MM.1S (cell line): Measurements from ENCODE around the gene ZNF263.
A peak's percentile ranks its signal among the peaks of the same experiment; 100 is the strongest.

Experiments used
- DNase-seq: peaks from one replicate; pipeline ENCODE4 v3.0.0-alpha.2; 2015
- H2AFZ ChIP-seq: fragments of 300-600 bp; sonication (generic); 2 replicates; pipeline ENCODE4 v1.6.0; 2016; ENCODE audit warnings: antibody characterized with exemption, low read length
- H3F3A ChIP-seq: fragments of 300-600 bp; sonication (generic); 2 replicates; pipeline ENCODE4 v1.6.1; 2016; ENCODE audit warnings: mild to moderate bottlenecking, antibody characterized with exemption, low read length, moderate library complexity, mixed read lengths; ENCODE audit not compliant: insufficient read depth
- H3K27ac ChIP-seq: fragments of 300-600 bp; sonication (generic); 2 replicates; pipeline ENCODE4 v1.5.1; 2016; ENCODE audit warnings: mild to moderate bottlenecking, low read length
- H3K27me3 ChIP-seq: fragments of 300-600 bp; sonication (generic); replicated peaks from 2 replicates; pipeline ENCODE4 v1.6.0; 2016; ENCODE audit warnings: low read length; ENCODE audit not compliant: insufficient read depth
- H3K36me3 ChIP-seq: fragments of 300-600 bp; sonication (generic); replicated peaks from 2 replicates; pipeline ENCODE4 v1.6.1; 2016; ENCODE audit warnings: mild to moderate bottlenecking, low read length, mixed read lengths; ENCODE audit not compliant: insufficient read depth
- H3K4me1 ChIP-seq: fragments of 300-600 bp; sonication (generic); 2 replicates; pipeline ENCODE4 v1.6.1; 2016; ENCODE audit warnings: low read length, mixed read lengths
- H3K4me2 ChIP-seq: fragments of 300-600 bp; sonication (generic); 2 replicates; pipeline ENCODE4 v1.6.0; 2016; ENCODE audit warnings: low read depth, low read length
- H3K4me3 ChIP-seq: fragments of 300-600 bp; sonication (generic); 2 replicates; pipeline ENCODE4 v1.5.1; 2016; ENCODE audit warnings: low read length, mixed read lengths
- H3K79me2 ChIP-seq: fragments of 300-600 bp; sonication (generic); 2 replicates; pipeline ENCODE4 v1.6.1; 2016; ENCODE audit warnings: mixed run types, low read length, mixed read lengths
- H3K9ac ChIP-seq: fragments of 300-600 bp; sonication (generic); 2 replicates; pipeline ENCODE4 v1.6.1; 2016; ENCODE audit warnings: low read length, mixed read lengths
- H3K9me2 ChIP-seq: fragments of 300-600 bp; sonication (generic); replicated peaks from 2 replicates; pipeline ENCODE4 v1.6.1; 2016; ENCODE audit warnings: mild to moderate bottlenecking, low read length, mixed read lengths; ENCODE audit not compliant: insufficient read depth
- H3K9me3 ChIP-seq: fragments of 300-600 bp; sonication (generic); replicated peaks from 2 replicates; pipeline ENCODE4 v1.6.1; 2016; ENCODE audit warnings: mild to moderate bottlenecking, low read length, mixed read lengths; ENCODE audit not compliant: insufficient read depth
- H4K20me1 ChIP-seq: fragments of 300-600 bp; sonication (generic); 2 replicates; pipeline ENCODE4 v1.6.1; 2016; ENCODE audit warnings: mild to moderate bottlenecking, low read length, moderate library complexity, mixed read lengths; ENCODE audit not compliant: insufficient read depth
- CTCF ChIP-seq: fragments of 300-600 bp; sonication (generic); IDR thresholded peaks from 2 replicates; pipeline ENCODE4 v1.5.1; 2016; ENCODE audit warnings: antibody characterized with exemption, low read length, mixed read lengths
- EZH2 ChIP-seq: fragments of 300-600 bp; sonication (generic); optimal IDR thresholded peaks from 2 replicates; pipeline ENCODE3; 2017; ENCODE audit warnings: low read depth, mild to moderate bottlenecking, antibody characterized with exemption, low read length, mixed read lengths
- EZH2phosphoT487 ChIP-seq: fragments of 300-600 bp; sonication (generic); IDR thresholded peaks from 2 replicates; pipeline ENCODE4 v1.6.1; 2018; ENCODE audit warnings: antibody characterized with exemption, low read length

ZNF263 gene

GRCh38 chr16:3259836-3260235 is 23.5 kb upstream of the ZNF263 start:
- H3K9me2 ChIP-seq = no peaks in the 10 kb centered on the region
- no peaks in the 10 kb centered on the region for H3K79me2 ChIP-seq
- 0 out of 2 replicates have a peak, but pooled peaks cover 2% of the 10 kb centered on the region for H3K4me1 ChIP-seq
- peaks cover 10% of the 10 kb centered on the region for H3F3A ChIP-seq
- no peak overlapping the region for H3K27ac ChIP-seq
- no peak overlapping the region for H2AFZ ChIP-seq
- H3K9ac ChIP-seq = no peak overlapping the region
- no peaks in the 10 kb centered on the region for H3K36me3 ChIP-seq
- H3K4me3 ChIP-seq = no peak overlapping the region
- H3K9me3 ChIP-seq = no peaks in the 10 kb centered on the region
- H3K4me2 ChIP-seq = peak overlapping the region; percentile 23; the same call in 1 of the 2 replicates
- DNase-seq = no peak
- TF ChIP-seq EZH2 = no peak
- no peak for TF ChIP-seq EZH2phosphoT487
- no peak for TF ChIP-seq CTCF
- peaks cover 40% of the 10 kb centered on the region for H3K27me3 ChIP-seq
- no peaks in the 10 kb centered on the region for H4K20me1 ChIP-seq

GRCh38 chr16:3262517-3262916 is 20.8 kb upstream of the ZNF263 start:
- H3K4me3 ChIP-seq = no peak overlapping the region
- no peak overlapping the region for H3K9ac ChIP-seq
- no peak overlapping the region for H2AFZ ChIP-seq
- no peaks in the 10 kb centered on the region for H3K36me3 ChIP-seq
- no peak overlapping the region for H3K4me2 ChIP-seq
- no peak overlapping the region for H3K27ac ChIP-seq
- H3F3A ChIP-seq = peaks cover 10% of the 10 kb centered on the region
- H4K20me1 ChIP-seq = no peaks in the 10 kb centered on the region
- 0 out of 2 replicates have a peak, but pooled peaks cover 3% of the 10 kb centered on the region for H3K4me1 ChIP-seq
- DNase-seq = no peak
- no peak for TF ChIP-seq EZH2phosphoT487
- no peak for TF ChIP-seq CTCF
- no peak for TF ChIP-seq EZH2
- peaks cover 19% of the 10 kb centered on the region; the same call in 1 of the 2 replicates for H3K27me3 ChIP-seq
- no peaks in the 10 kb centered on the region for H3K9me2 ChIP-seq
- H3K9me3 ChIP-seq = no peaks in the 10 kb centered on the region
- no peaks in the 10 kb centered on the region for H3K79me2 ChIP-seq

DNA sequence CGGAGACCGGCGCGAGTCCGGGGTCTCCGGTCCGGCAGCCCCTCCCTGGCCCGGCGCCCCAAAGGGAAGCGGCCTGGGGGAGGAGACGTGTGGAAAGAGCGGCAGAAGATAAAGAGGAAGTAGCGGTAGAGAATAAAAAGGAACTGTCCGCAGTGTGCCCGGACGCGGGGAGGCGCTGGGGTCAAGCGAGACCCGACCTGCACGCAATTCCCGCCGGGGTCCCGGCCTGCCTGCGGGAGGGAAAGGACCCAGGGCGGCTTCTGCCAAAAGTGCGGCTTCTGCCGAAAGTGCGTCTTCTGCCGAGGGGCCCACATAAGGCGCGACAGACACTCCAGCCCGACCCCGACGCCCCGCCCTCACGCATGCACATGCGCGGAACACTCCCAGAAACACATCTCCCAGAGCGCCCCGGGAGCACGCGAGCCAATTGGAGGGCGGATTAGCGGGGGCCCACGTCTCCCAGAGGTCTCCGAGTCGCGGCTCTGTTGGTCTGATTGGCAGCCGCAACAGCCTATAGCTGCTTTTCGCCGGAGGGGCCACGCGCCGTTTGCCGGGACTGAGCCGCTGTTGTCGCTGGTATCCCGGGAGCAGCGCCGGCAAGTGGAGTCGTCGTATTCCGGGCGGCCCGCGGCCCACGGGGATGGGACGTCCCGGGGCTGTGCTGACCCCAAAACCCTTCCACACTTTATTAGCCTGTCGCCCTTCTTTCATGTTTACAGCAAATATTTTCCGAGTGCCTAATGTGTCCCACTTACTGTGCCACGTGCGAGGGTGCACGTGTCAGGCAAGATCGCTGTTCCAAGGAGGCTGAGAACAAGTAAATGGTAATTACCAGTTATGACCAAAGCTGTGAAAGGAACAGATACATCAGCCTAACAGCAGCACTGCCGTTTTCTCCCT is 18.9 kb upstream of the ZNF263 start:
- 0 out of 2 replicates have a peak, but pooled peaks cover 3% of the 10 kb centered on the region for H3K4me1 ChIP-seq
- H3K36me3 ChIP-seq = no peaks in the 10 kb centered on the region
- peak overlapping the region; percentile 84 for H3K4me2 ChIP-seq
- H3K9ac ChIP-seq = peak overlapping the region; percentile 71
- peak overlapping the region; percentile 80; the same call in 1 of the 2 replicates for H3K27ac ChIP-seq
- H3K4me3 ChIP-seq = peak overlapping the region; percentile 80
- no peaks in the 10 kb centered on the region for H3K9me2 ChIP-seq
- no peaks in the 10 kb centered on the region for H4K20me1 ChIP-seq
- DNase-seq = peak; percentile 97
- peak overlapping the region; percentile 92 for H2AFZ ChIP-seq
- TF ChIP-seq EZH2phosphoT487 (no peak), EZH2 (no peak), CTCF (peak; percentile 37)
- no peaks in the 10 kb centered on the region for H3K9me3 ChIP-seq
- peaks cover 2% of the 10 kb centered on the region; the same call in 1 of the 2 replicates for H3K27me3 ChIP-seq
- peaks cover 10% of the 10 kb centered on the region for H3F3A ChIP-seq
- no peaks in the 10 kb centered on the region for H3K79me2 ChIP-seq
